Right cardiac atrium (tissue), 5 donors: ENCODE results near the gene PHLDB2. TPM values are rescaled to one million over a fixed set of nuclear protein-coding genes. Genes with fewer than 3 reads are reported as not detected.
A peak's percentile ranks its signal among the peaks of the same experiment; 100 is the strongest.

ENCODE experiments used
- ATAC-seq, 2 donors: fragments of 200-7000 bp; cut with Tn5 transposase; one replicate each; pipeline versions ENCODE4 v1.8.0 to v1.9.1; 2020; ENCODE audit warnings: moderate library complexity in 2 of 2, mild to moderate bottlenecking in 1 of 2
- DNase-seq, 3 donors: peaks; one replicate each; pipeline ENCODE4 v3.0.0-alpha.2; 2020
- H3K27ac ChIP-seq: one replicate; pipeline ENCODE4 v1.5.1; 2013; ENCODE audit warnings: mild to moderate bottlenecking, low read length, control low read depth, moderate library complexity
- H3K27me3 ChIP-seq: one replicate; pipeline ENCODE4 v1.6.1; 2013; ENCODE audit not compliant: control insufficient read depth, insufficient read depth
- H3K4me1 ChIP-seq: one replicate; pipeline ENCODE4 v1.6.1; 2013; ENCODE audit warnings: low read length; ENCODE audit not compliant: control insufficient read depth, insufficient read depth
- H3K4me3 ChIP-seq: one replicate; pipeline ENCODE4 v1.5.1; 2013; ENCODE audit warnings: low read length, control low read depth
- H3K9me3 ChIP-seq: one replicate; pipeline ENCODE4 v1.6.1; 2013; ENCODE audit warnings: low read length; ENCODE audit not compliant: control insufficient read depth
- WGBS: extraction: QIAGEN DNeasy Blood & Tissue Kit; methylation state at CpG from one replicate; pipeline ENCODE4 v1.1.7; 2013; 5-methylcytosine and 5-hydroxymethylcytosine counted together
- intact Hi-C, 4 donors: fragments of 100-400 bp; cut with DNase I; formaldehyde crosslinking; loops; one replicate each; pipeline versions ENCODE4 v1.11.0 to v1.14.0; 2022 to 2023
- polyA plus RNA-seq: library from polyadenylated mRNA; stranded (reverse); fragments of 200-250 nt; gene quantifications from one replicate; pipeline ENCODE4 v1.2.3, GENCODE V29; 2013
- total RNA-seq, 4 donors: library from RNA; stranded (reverse); fragmentation: NEBNext Ultra II Directional; extraction: Animal tissue kit (Norgen Biotek cat#: 25700); gene quantifications; one replicate each; pipeline ENCODE4 v1.2.1, GENCODE V29; 2021
- donor health status: healthy with polysubstance abuse.
- donor health status: DM: no; HTN: yes; CAD: no.
- donor health status: DM: no; HTN: no; CAD: no.
- donor health status: DM: no; HTN: yes; CAD: no; lungs with severe emphysema.
- donor health status: DM: yes; HTN: yes; CAD: no.

Gene PHLDB2
- total and polyA plus RNA-seq, 5 donors, result 9.5 to 22.8 (median 17.5) TPM

- peak in 1 of 2 donors; percentile 52 for ATAC-seq
- whole genome bisulfite sequencing, result 60% methylated on average over 2 of the region's 2 CpGs
These were observed 150.6 kb downstream of the PHLDB2 start for GRCh38 chr3:112009670-112010069.

GRCh38 chr3:112010636-112011035 is 151.6 kb downstream of the PHLDB2 start:
- WGBS, result 50% methylated on average over 3 of the region's 3 CpGs
- ATAC-seq (no peak), DNase-seq (no peak)
- intact Hi-C loops, result no loop called here
- H3K9me3 ChIP-seq, result no peaks in the 10 kb centered on the region
- peaks cover 5% of the 10 kb centered on the region for H3K4me1 ChIP-seq
- H3K4me3 ChIP-seq, result no peak overlapping the region
- no peak overlapping the region for H3K27ac ChIP-seq
- no peaks in the 10 kb centered on the region for H3K27me3 ChIP-seq

More at GRCh38 chr3:112009670-112010069, 150.6 kb downstream of the PHLDB2 start:
- no peak for DNase-seq
- Histone ChIP-seq H3K4me1 (peaks cover 5% of the 10 kb centered on the region), H3K27me3 (no peaks in the 10 kb centered on the region), H3K4me3 (no peak overlapping the region), H3K9me3 (no peaks in the 10 kb centered on the region), H3K27ac (no peak overlapping the region)
- intact Hi-C loops, result no loop called here

- intact Hi-C loops, result no loop called here
- Histone ChIP-seq H3K4me3 (no peak overlapping the region), H3K9me3 (no peaks in the 10 kb centered on the region), H3K27ac (peak overlapping the region; percentile 14), H3K4me1 (peaks cover 5% of the 10 kb centered on the region), H3K27me3 (no peaks in the 10 kb centered on the region)
- WGBS, result 76% methylated on average over 6 of the region's 6 CpGs
- no peak for ATAC-seq
- DNase-seq, result no peak
These were observed 152.4 kb downstream of the PHLDB2 start for GRCh38 chr3:112011376-112011940.

GRCh38 chr3:112012205-112012992 is 153.3 kb downstream of the PHLDB2 start:
- intact Hi-C loops, result no loop called here
- DNase-seq (no peak), ATAC-seq (peak in 1 of 2 donors; percentile 28)
- Histone ChIP-seq H3K4me1 (peaks cover 5% of the 10 kb centered on the region), H3K9me3 (no peaks in the 10 kb centered on the region), H3K27me3 (no peaks in the 10 kb centered on the region), H3K27ac (peak overlapping the region; percentile 59), H3K4me3 (no peak overlapping the region)
- WGBS, result 24% methylated on average over 6 of the region's 6 CpGs

DNA sequence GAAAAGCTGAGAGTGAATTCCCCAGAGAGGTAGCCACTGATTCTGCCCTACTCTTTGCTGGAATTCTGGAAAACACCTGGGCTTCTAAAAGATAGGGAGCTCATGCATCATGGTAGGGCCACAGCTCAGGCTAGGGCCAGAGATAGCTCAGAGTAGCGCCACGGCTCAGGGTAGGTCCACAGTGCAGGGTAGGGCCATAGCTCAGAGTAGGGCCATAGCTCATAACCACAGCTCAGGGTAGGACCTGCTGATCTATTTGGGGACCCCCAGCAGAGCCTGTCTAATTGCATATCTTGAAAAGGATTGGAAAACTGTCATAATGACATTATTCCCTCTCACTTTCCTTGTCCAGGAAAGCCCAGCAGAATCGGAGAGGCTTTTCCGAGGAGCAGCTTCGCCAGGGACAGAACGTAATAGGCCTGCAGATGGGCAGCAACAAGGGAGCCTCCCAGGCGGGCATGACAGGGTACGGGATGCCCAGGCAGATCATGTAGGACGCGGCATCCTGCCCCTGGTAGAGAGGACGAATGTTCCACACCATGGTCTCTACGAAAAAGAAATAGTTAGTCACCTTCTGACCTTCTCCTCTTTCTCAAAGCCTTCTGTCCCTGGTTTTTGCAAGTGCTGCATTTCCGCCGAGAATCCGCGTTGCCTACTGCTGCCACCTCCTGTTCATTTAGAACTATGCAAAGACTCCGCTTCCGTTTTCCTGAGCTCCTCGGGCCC is 154.2 kb downstream of the PHLDB2 start:
- peak; percentile 82 to 86 for ATAC-seq
- no peak overlapping the region for H3K4me3 ChIP-seq
- 35% methylated on average over 19 of the region's 19 CpGs for WGBS
- no peaks in the 10 kb centered on the region for H3K9me3 ChIP-seq
- peaks cover 5% of the 10 kb centered on the region for H3K4me1 ChIP-seq
- H3K27me3 ChIP-seq, result no peaks in the 10 kb centered on the region
- peak overlapping the region; percentile 59 for H3K27ac ChIP-seq
- intact Hi-C loops, result no loop called here
- peak; percentile 63 to 79 (median 72) for DNase-seq

DNA sequence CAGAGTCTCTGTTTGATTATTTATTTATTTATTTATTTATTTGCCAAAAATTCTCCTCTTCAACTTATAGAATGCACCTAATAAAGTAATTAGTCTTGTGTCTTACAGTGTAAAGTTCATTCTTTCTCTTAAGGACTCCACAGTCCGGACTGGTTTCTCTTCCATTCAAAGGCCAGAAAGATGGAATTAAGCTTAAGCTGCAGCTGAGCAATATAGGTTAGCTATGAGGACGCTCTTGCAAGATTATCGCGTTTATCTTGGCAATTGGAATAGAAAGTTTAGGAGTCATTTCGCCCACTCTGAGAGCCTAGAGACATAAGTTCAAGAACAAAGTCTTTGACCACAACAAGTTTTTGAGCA is 154.7 kb downstream of the PHLDB2 start:
- no peak overlapping the region for H3K27ac ChIP-seq
- H3K4me3 ChIP-seq, result no peak overlapping the region
- DNase-seq, result no peak
- ATAC-seq, result peak in 1 of 2 donors; percentile 6
- intact Hi-C loops, result no loop called here
- H3K4me1 ChIP-seq, result peaks cover 5% of the 10 kb centered on the region
- H3K27me3 ChIP-seq, result no peaks in the 10 kb centered on the region
- 58% methylated on average over 5 of the region's 5 CpGs for WGBS
- no peaks in the 10 kb centered on the region for H3K9me3 ChIP-seq

GRCh38 chr3:112017091-112017490 is 158.0 kb downstream of the PHLDB2 start:
- Histone ChIP-seq H3K27me3 (no peaks in the 10 kb centered on the region), H3K27ac (no peak overlapping the region), H3K9me3 (no peaks in the 10 kb centered on the region), H3K4me3 (no peak overlapping the region), H3K4me1 (no peaks in the 10 kb centered on the region)
- ATAC-seq (no peak), DNase-seq (no peak)
- intact Hi-C loops, result no loop called here

DNA sequence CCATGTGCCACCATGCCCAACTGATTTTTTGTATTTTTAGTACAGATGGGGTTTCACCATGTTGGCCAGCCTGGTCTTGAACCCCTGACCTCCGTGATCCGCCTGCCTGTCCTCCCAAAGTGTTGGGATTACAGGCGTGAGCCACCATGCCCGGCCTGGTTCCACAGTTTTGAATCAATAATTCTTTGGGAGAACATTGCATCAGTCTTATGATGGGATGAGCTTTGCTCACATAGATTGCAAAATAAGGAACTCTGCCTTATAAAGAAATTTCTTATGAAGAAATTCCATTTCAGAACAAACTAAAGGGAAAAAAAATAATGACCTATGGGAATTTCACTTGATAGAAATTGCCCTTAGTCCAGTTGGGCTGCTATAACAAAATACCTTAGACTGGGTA is 159.6 kb downstream of the PHLDB2 start:
- no peak for ATAC-seq
- WGBS, result 96% methylated on average over 4 of the region's 4 CpGs
- H3K4me3 ChIP-seq, result no peak overlapping the region
- DNase-seq, result no peak
- no peaks in the 10 kb centered on the region for H3K4me1 ChIP-seq
- no peaks in the 10 kb centered on the region for H3K27me3 ChIP-seq
- intact Hi-C loops, result no loop called here
- no peaks in the 10 kb centered on the region for H3K9me3 ChIP-seq
- no peak overlapping the region for H3K27ac ChIP-seq

DNA sequence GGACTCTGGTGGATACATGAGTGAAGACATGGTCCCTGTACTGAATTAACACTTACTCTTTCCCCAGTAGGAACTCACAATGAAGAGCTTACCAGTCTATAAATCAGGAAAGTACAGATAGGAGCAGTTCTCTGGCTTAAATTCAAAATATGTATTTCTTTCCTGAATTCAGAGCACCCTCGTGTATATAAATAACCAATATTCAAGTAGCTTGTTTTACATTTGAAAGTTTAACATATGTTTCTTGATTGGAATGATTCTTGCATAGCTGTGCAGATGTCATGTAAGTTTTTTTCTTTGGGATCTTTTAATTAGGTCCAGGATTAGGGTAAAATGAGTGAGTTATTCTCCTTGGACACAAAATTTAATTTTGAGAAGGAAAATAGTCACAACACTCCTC is 160.7 kb downstream of the PHLDB2 start:
- Histone ChIP-seq H3K27ac (no peak overlapping the region), H3K4me1 (no peaks in the 10 kb centered on the region), H3K4me3 (no peak overlapping the region), H3K27me3 (no peaks in the 10 kb centered on the region), H3K9me3 (no peaks in the 10 kb centered on the region)
- DNase-seq, result no peak
- 77% methylated on average over 1 of the region's 1 CpG for WGBS
- intact Hi-C loops, result no loop called here
- no peak for ATAC-seq

DNA sequence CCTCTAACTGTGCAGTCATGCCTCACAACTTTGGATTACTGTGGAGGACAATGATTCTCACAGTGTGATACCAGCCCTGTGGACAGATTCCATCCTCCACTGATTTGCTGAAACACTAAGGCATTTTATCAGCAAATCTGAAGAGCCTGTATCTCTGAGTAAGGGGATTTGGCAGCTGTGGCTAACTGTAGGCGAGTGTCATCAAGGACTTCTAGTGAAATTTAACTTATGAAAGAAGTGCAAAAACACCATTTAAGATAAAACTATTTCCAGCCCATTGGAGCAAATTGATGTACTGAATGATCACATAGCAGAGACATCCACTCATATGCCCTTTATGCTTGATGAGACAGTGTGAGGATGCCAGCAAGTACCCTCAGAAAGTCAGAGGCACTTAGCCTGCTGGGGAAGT is 161.6 kb downstream of the PHLDB2 start:
- DNase-seq, result no peak
- no peaks in the 10 kb centered on the region for H3K4me1 ChIP-seq
- ATAC-seq, result no peak
- 69% methylated on average over 1 of the region's 1 CpG for WGBS
- H3K27me3 ChIP-seq, result no peaks in the 10 kb centered on the region
- intact Hi-C loops, result no loop called here
- no peak overlapping the region for H3K27ac ChIP-seq
- no peaks in the 10 kb centered on the region for H3K9me3 ChIP-seq
- no peak overlapping the region for H3K4me3 ChIP-seq
